HepG2 (cell line): ENCODE results near the gene GRIN3B. TPM values are rescaled to one million over a fixed set of nuclear protein-coding genes. Genes with fewer than 3 reads are reported as not detected.

Experiments
- ATAC-seq: fragments of 200-7000 bp; cut with Tn5 transposase; 3 replicates; pipeline ENCODE4 v1.9.1; 2020; ENCODE audit warnings: mild to moderate bottlenecking, moderate library complexity
- BruUV-seq: library from RNA; stranded (reverse); fragments of 400-500 nt; replicated peaks from 2 replicates; lab custom pipeline; 2021; lab: Mats Ljungman, UMichigan
- CTCF ChIA-PET: fragments of 300-600 bp; formaldehyde crosslinking; extraction: SDS; loops from one replicate; lab custom pipeline; 2021; ENCODE audit warnings: low total read pairs, inconsistent platforms, low intra/inter-chr PET ratio; lab: Yijun Ruan, JAX
- POLR2A ChIA-PET: fragments of 350-600 bp; sonication (Branson Sonifier 250); formaldehyde crosslinking; loops from one replicate; lab custom pipeline; 2020; ENCODE audit warnings: antibody characterized with exemption, inconsistent platforms; lab: Yijun Ruan, JAX
- DNase-seq: peaks from one replicate; pipeline ENCODE4 v3.0.0-alpha.2; 2015; ENCODE audit warnings: low spot score
- FAIRE-seq: peaks from 3 replicates; lab custom pipeline; 2011; peaks lifted over from hg19 to GRCh38; lab: Jason Lieb, UNC
- H2AFZ ChIP-seq: one replicate; pipeline ENCODE4 v1.6.1; 2011; ENCODE audit warnings: low read length, inconsistent platforms
- H3K27ac ChIP-seq: fragments of 300-600 bp; 3 replicates; pipeline ENCODE4 v1.8.0; 2011; ENCODE audit warnings: mixed run types, mild to moderate bottlenecking, mixed read lengths, low read length, inconsistent platforms; ENCODE audit not compliant: insufficient read depth; ENCODE audit errors: extremely low read length
- H3K27me3 ChIP-seq, 2 experiments: fragments of 200-600 bp in 1 of 2; 2 replicates in 1 of 2; 3 replicates in 1 of 2; pipeline versions ENCODE4 v1.6.0 to v1.8.0; 2011; ENCODE audit warnings: low read length in 2 of 2, mild to moderate bottlenecking in 2 of 2, moderate library complexity in 2 of 2, inconsistent platforms in 1 of 2; ENCODE audit not compliant: insufficient read depth in 2 of 2, control insufficient read depth in 1 of 2
- H3K36me3 ChIP-seq, 2 experiments: fragments of 200-600 bp in 1 of 2; replicated peaks in 1 of 2; 2 replicates in 1 of 2; 3 replicates in 1 of 2; pipeline versions ENCODE4 v1.5.1 to v1.8.0; 2011; ENCODE audit warnings: low read length in 2 of 2, inconsistent platforms in 1 of 2; ENCODE audit not compliant: insufficient read depth in 2 of 2, control insufficient read depth in 1 of 2
- H3K4me1 ChIP-seq: 2 replicates; pipeline ENCODE4 v1.5.1; 2012; ENCODE audit warnings: low read length, inconsistent platforms; ENCODE audit not compliant: insufficient read depth
- H3K4me2 ChIP-seq: 2 replicates; pipeline ENCODE4 v1.6.0; 2011; ENCODE audit warnings: low read depth, low read length, inconsistent platforms
- H3K4me3 ChIP-seq, 3 experiments: fragments of 200-600 bp in 1 of 3; sonication (generic), shearing (Covaris generic) in 1 of 3; replicated peaks in 1 of 3; 2 replicates each; pipeline ENCODE4 v1.5.1; 2011 to 2016; ENCODE audit warnings: low read length in 3 of 3, inconsistent platforms in 2 of 3, low read depth in 2 of 3, mild to moderate bottlenecking in 2 of 3, control low read depth in 1 of 3, mixed read lengths in 1 of 3; ENCODE audit not compliant: insufficient read depth in 1 of 3
- H3K79me2 ChIP-seq: one replicate; pipeline ENCODE4 v1.6.1; 2011; ENCODE audit warnings: low read length, inconsistent platforms; ENCODE audit not compliant: insufficient read depth
- H3K9ac ChIP-seq: 2 replicates; pipeline ENCODE4 v1.6.0; 2011; ENCODE audit warnings: mild to moderate bottlenecking, low read depth, low read length, inconsistent platforms; ENCODE audit not compliant: insufficient read depth
- H3K9me3 ChIP-seq: 2 replicates; pipeline ENCODE4 v1.5.1; 2012; ENCODE audit warnings: mild to moderate bottlenecking, low read length
- H4K20me1 ChIP-seq: 2 replicates; pipeline ENCODE4 v1.6.0; 2011; ENCODE audit warnings: inconsistent platforms, mild to moderate bottlenecking, low read length, moderate library complexity; ENCODE audit not compliant: insufficient read depth
- EHMT2 ChIP-seq: fragments of 200-600 bp; sonication (generic); IDR thresholded peaks from 2 replicates; pipeline ENCODE4 v1.7.0; 2017; ENCODE audit warnings: antibody characterized with exemption, low read depth, low read length, borderline replicate concordance
- KDM5B ChIP-seq: sonication (generic); formaldehyde crosslinking; IDR thresholded peaks from 2 replicates; pipeline ENCODE4 v1.4.0; 2020; ENCODE audit warnings: missing genetic modification reagents, mild to moderate bottlenecking, borderline replicate concordance
- RBFOX2 ChIP-seq: fragments of 200-400 bp; formaldehyde crosslinking; IDR thresholded peaks from 2 replicates; pipeline ENCODE4 v1.6.1; 2017; ENCODE audit warnings: low read depth, mild to moderate bottlenecking, low read length
- SP1 ChIP-seq, 2 experiments: fragments of 450-650 bp in 1 of 2; sonication (generic) in 1 of 2; formaldehyde crosslinking in 1 of 2; IDR thresholded peaks; 2 replicates each; pipeline versions ENCODE4 v1.4.0 to v1.6.1; 2016 to 2020; ENCODE audit warnings: missing genetic modification reagents in 1 of 2
- TBX2 ChIP-seq: sonication (generic); formaldehyde crosslinking; IDR thresholded peaks from 2 replicates; pipeline ENCODE4 v1.5.0; 2020; ENCODE audit warnings: missing genetic modification reagents, mild to moderate bottlenecking, borderline replicate concordance
- TOPORS ChIP-seq: sonication (generic); formaldehyde crosslinking; IDR thresholded peaks from 2 replicates; pipeline ENCODE4 v1.8.0; 2023; ENCODE audit warnings: mild to moderate bottlenecking, missing genetic modification reagents
- ZBTB7A ChIP-seq: sonication (generic); formaldehyde crosslinking; IDR thresholded peaks from 2 replicates; pipeline ENCODE4 v1.8.0; 2022; ENCODE audit warnings: mild to moderate bottlenecking, missing genetic modification reagents
- ZC3H13 ChIP-seq: sonication (generic); formaldehyde crosslinking; IDR thresholded peaks from 2 replicates; pipeline ENCODE4 v1.8.1; 2023; ENCODE audit warnings: mild to moderate bottlenecking, missing genetic modification reagents, moderate library complexity
- ZIK1 ChIP-seq: sonication (generic); formaldehyde crosslinking; IDR thresholded peaks from 2 replicates; pipeline ENCODE4 v1.5.0; 2020; ENCODE audit warnings: mild to moderate bottlenecking, low read depth, missing genetic modification reagents, borderline replicate concordance
- ZNF205 ChIP-seq: IDR thresholded peaks from 2 replicates; pipeline ENCODE4 v1.6.1; 2018; ENCODE audit warnings: missing biosample characterization, missing genetic modification reagents
- ZNF230 ChIP-seq: sonication (generic); formaldehyde crosslinking; IDR thresholded peaks from 2 replicates; pipeline ENCODE4 v1.4.0; 2020; ENCODE audit warnings: mild to moderate bottlenecking, missing genetic modification reagents
- ZNF839 ChIP-seq: sonication (generic); formaldehyde crosslinking; IDR thresholded peaks from 2 replicates; pipeline ENCODE4 v1.4.0; 2020; ENCODE audit warnings: missing genetic modification reagents, mild to moderate bottlenecking, borderline replicate concordance
- WGBS: methylation state at CpG from one replicate; pipeline ENCODE4 v1.1.6; 2017; ENCODE audit warnings: low lambda C conversion rate; 5-methylcytosine and 5-hydroxymethylcytosine counted together
- in situ Hi-C: cut with HindIII; loops from 2 replicates; pipeline ENCODE4 v1.10.0; 2017; ENCODE audit warnings: low pct_unique_long_range_greater_than_20kb; ENCODE audit not compliant: extremely low pct_ligation_motif_present
- intact Hi-C: fragments of 100-400 bp; cut with micrococcal nuclease; formaldehyde crosslinking; loops from one replicate; pipeline ENCODE4 v1.10.0; 2022; ENCODE audit not compliant: unreplicated experiment
- polyA plus RNA-seq, 8 experiments: library from polyadenylated mRNA; depleted of rRNA in 3 of 8; stranded (reverse) in 7 of 8; unstranded in 1 of 8; fragments of >200 nt; fragmentation: Illumina TruSeq in 4 of 8; extraction: Trizol in 4 of 8; gene quantifications; 2 replicates each; pipeline versions ENCODE4 v1.2.1 to v1.2.3, GENCODE V29; 2011 to 2016; ENCODE audit warnings: low read depth in 4 of 8, missing spikeins in 1 of 8, mixed read lengths in 1 of 8; ENCODE audit not compliant: insufficient read depth in 1 of 8
- total RNA-seq, 5 experiments: library from RNA; depleted of rRNA; stranded (reverse); fragments of >200 nt; fragmentation: Illumina TruSeq; extraction: Trizol; gene quantifications; 2 replicates each; pipeline ENCODE4 v1.2.3, GENCODE V29; 2016; ENCODE audit warnings: low read depth in 1 of 5
- TF ChIP-seq, protein P1 (sequence below): sonication (generic); formaldehyde crosslinking; IDR thresholded peaks from 2 replicates; pipeline ENCODE4 v1.4.0; 2020; ENCODE audit warnings: missing genetic modification reagents
- TF ChIP-seq, protein P2 (sequence below): sonication (generic); formaldehyde crosslinking; IDR thresholded peaks from 2 replicates; pipeline ENCODE4 v1.8.0; 2022; ENCODE audit warnings: missing genetic modification reagents, mild to moderate bottlenecking, inconsistent platforms, borderline replicate concordance
- TF ChIP-seq, protein P3 (sequence below): sonication (generic); formaldehyde crosslinking; IDR thresholded peaks from 2 replicates; pipeline ENCODE4; 2020; ENCODE audit warnings: missing genetic modification reagents, mild to moderate bottlenecking, borderline replicate concordance

GRIN3B gene
- total and polyA plus RNA-seq, 2 of the 13 experiments (the other 11 are each of a cell fraction or from before 2014, with no cell fraction given) = 0.07 to 0.20 TPM

DNA sequence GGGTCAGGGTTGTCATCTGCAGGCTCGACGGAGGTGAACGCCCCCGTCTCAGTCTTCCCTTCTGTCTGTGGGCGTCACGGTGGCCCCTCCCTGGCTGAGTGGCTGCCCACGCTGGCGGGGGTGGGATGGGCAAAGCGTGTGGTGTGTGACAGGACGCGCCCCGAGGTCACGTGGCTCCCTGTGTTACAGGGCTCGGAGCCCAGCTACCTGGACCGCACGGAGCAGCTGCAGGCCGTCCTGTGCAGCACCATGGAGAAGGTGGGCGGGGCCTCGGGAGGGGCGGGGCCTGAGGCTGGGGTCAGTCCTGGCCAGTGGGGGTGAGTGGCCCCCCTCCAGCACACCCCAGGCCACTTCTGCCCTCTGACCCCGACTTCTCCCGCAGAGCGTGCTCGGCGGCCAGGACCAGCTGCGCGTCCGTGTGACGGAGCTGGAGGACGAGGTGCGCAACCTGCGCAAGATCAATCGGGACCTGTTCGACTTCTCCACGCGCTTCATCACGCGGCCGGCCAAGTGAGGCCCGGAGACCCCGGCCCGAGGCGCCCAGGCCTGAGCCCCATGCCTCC lies 6.3 kb upstream of the GRIN3B start:
- Histone ChIP-seq H3K4me2 (peak overlapping the region; percentile 58), H3K4me1 (peaks cover 43% of the 10 kb centered on the region), H4K20me1 (peaks cover 6% of the 10 kb centered on the region; the same call in 1 of the 2 replicates), H3K4me3 (peak overlapping the region in 1 of 3 experiments; percentile 54; a peak in 2 of 6 replicates), H3K27me3 (peaks cover 0 to 7% of the 10 kb centered on the region in 2 experiments; a peak in 3 of 5 replicates), H3K27ac (peak overlapping the region; percentile 86), H3K9ac (peak overlapping the region; percentile 36), H3K9me3 (no peaks in the 10 kb centered on the region), H3K36me3 (peaks cover 10 to 18% of the 10 kb centered on the region in 2 experiments; a peak in 4 of 5 replicates), H3K79me2 (no peaks in the 10 kb centered on the region), H2AFZ (no peak overlapping the region)
- POLR2A ChIA-PET = interaction anchor here (1.0 to 2.2 kb wide), 2 partner anchors 10 to 42 kb away, joined by 3 to 14 read pairs; partner anchors contain the start of gene WDR18
- ATAC-seq (peak; percentile 9), DNase-seq (no peak), FAIRE-seq (no peak)
- 93% methylated on average over 24 of the region's 43 CpGs for WGBS
- in situ Hi-C loops (no loop called here), intact Hi-C loops (loop anchor here (10.0 kb wide), 1 partner anchor 209 kb away; no protein-coding TSS in a partner anchor)
- CTCF ChIA-PET = no interaction called here
- no TSS peak for BruUV-seq
- TF ChIP-seq EHMT2 (no peak), ZC3H13 (CRISPR knock-in tag) (0 out of 2 replicates have a peak, but pooled peaks have one; percentile 75), SP1 (IDR thresholded peaks at IDR 0.05) (no peak), SP1 (CRISPR knock-in tag; IDR thresholded peaks at IDR 0.05) (peak; percentile 13; the same call in 1 of the 2 replicates), ZNF839 (CRISPR knock-in tag) (no peak), KDM5B (CRISPR knock-in tag) (no peak), TBX2 (CRISPR knock-in tag) (0 out of 2 replicates have a peak, but pooled peaks have one; percentile 2), ZIK1 (CRISPR knock-in tag) (no peak), ZBTB7A (CRISPR knock-in tag) (peak; percentile 5), ZNF230 (CRISPR knock-in tag) (0 out of 2 replicates have a peak, but pooled peaks have one; percentile 17), TOPORS (CRISPR knock-in tag) (0 out of 2 replicates have a peak, but pooled peaks have one; percentile 39), ZNF205 (no peak), RBFOX2 (0 out of 2 replicates have a peak, but pooled peaks have one; percentile 30)
- TF ChIP-seq, protein P1, sequence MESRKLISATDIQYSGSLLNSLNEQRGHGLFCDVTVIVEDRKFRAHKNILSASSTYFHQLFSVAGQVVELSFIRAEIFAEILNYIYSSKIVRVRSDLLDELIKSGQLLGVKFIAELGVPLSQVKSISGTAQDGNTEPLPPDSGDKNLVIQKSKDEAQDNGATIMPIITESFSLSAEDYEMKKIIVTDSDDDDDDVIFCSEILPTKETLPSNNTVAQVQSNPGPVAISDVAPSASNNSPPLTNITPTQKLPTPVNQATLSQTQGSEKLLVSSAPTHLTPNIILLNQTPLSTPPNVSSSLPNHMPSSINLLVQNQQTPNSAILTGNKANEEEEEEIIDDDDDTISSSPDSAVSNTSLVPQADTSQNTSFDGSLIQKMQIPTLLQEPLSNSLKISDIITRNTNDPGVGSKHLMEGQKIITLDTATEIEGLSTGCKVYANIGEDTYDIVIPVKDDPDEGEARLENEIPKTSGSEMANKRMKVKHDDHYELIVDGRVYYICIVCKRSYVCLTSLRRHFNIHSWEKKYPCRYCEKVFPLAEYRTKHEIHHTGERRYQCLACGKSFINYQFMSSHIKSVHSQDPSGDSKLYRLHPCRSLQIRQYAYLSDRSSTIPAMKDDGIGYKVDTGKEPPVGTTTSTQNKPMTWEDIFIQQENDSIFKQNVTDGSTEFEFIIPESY (CRISPR knock-in tag) = no peak
- TF ChIP-seq, protein P2, sequence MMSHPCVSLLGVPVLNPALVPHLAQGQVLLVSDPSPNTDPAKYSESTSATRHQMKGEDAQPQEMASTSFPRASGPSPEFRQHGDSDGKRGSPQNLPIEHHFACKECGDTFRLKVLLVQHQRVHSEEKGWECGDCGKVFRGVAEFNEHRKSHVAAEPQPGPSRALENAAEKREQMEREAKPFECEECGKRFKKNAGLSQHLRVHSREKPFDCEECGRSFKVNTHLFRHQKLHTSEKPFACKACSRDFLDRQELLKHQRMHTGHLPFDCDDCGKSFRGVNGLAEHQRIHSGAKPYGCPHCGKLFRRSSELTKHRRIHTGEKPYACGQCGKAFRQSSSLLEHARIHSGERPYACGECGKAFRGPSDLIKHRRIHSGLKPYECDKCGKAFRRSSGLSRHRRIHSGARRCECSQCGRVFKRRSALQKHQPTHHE (CRISPR knock-in tag) = 0 out of 2 replicates have a peak, but pooled peaks have one; percentile 3
- TF ChIP-seq, protein P3, sequence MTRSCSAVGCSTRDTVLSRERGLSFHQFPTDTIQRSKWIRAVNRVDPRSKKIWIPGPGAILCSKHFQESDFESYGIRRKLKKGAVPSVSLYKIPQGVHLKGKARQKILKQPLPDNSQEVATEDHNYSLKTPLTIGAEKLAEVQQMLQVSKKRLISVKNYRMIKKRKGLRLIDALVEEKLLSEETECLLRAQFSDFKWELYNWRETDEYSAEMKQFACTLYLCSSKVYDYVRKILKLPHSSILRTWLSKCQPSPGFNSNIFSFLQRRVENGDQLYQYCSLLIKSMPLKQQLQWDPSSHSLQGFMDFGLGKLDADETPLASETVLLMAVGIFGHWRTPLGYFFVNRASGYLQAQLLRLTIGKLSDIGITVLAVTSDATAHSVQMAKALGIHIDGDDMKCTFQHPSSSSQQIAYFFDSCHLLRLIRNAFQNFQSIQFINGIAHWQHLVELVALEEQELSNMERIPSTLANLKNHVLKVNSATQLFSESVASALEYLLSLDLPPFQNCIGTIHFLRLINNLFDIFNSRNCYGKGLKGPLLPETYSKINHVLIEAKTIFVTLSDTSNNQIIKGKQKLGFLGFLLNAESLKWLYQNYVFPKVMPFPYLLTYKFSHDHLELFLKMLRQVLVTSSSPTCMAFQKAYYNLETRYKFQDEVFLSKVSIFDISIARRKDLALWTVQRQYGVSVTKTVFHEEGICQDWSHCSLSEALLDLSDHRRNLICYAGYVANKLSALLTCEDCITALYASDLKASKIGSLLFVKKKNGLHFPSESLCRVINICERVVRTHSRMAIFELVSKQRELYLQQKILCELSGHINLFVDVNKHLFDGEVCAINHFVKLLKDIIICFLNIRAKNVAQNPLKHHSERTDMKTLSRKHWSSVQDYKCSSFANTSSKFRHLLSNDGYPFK (CRISPR knock-in tag) = 0 out of 2 replicates have a peak, but pooled peaks have one; percentile 22
